GM12878 (cell line): ENCODE data around the gene TRIM47. TPM values are rescaled to one million over a fixed set of nuclear protein-coding genes. Genes with fewer than 3 reads are reported as not detected.
A peak's percentile ranks its signal among the peaks of the same experiment; 100 is the strongest.

Experiments
- ATAC-seq: fragments of 200-7000 bp; cut with Tn5 transposase; 3 replicates; pipeline ENCODE4 v1.9.1; 2020; ENCODE audit warnings: mild to moderate bottlenecking, moderate library complexity
- BruUV-seq: library from RNA; stranded (reverse); fragments of 400-500 nt; replicated peaks from 2 replicates; lab custom pipeline; 2021; lab: Mats Ljungman, UMichigan
- CTCF ChIA-PET: fragments of 300-600 bp; sonication (Branson Sonifier 250); formaldehyde crosslinking; extraction: SDS; loops from one replicate; lab custom pipeline; 2021; ENCODE audit warnings: inconsistent platforms; lab: Yijun Ruan, JAX
- POLR2A ChIA-PET: fragments of 350-600 bp; formaldehyde crosslinking; extraction: SDS; loops from one replicate; lab custom pipeline; 2021; ENCODE audit warnings: inconsistent platforms; lab: Charles Lee
- RAD21 ChIA-PET: fragments of 300-600 bp; sonication (Branson Sonifier 250); formaldehyde crosslinking; loops from one replicate; lab custom pipeline; 2023; ENCODE audit warnings: antibody characterized with exemption; ENCODE audit not compliant: unreplicated experiment; lab: Charles Lee
- SMC1A ChIA-PET: fragments of 300-600 bp; sonication (Branson Sonifier 250); formaldehyde crosslinking; loops from one replicate; lab custom pipeline; 2023; ENCODE audit not compliant: unreplicated experiment, uncharacterized antibody; lab: Charles Lee
- DNase-seq: peaks from one replicate; pipeline ENCODE4 v3.0.0-alpha.2; 2011; ENCODE audit warnings: low read depth, low spot score
- FAIRE-seq: peaks from 3 replicates; lab custom pipeline; 2011; peaks lifted over from hg19 to GRCh38; lab: Jason Lieb, UNC
- H2AFZ ChIP-seq: 2 replicates; pipeline ENCODE4 v1.6.0; 2011; ENCODE audit warnings: low read depth, low read length, control low read depth; ENCODE audit not compliant: control insufficient read depth
- H3K27ac ChIP-seq: 2 replicates; pipeline ENCODE4 v1.5.1; 2011; ENCODE audit warnings: control low read depth; ENCODE audit not compliant: control insufficient read depth, insufficient read depth
- H3K27me3 ChIP-seq, 2 experiments: replicated peaks in 1 of 2; 2 replicates each; pipeline versions ENCODE4 v1.6.0 to v1.6.1; 2011; ENCODE audit warnings: low read length in 1 of 2; ENCODE audit not compliant: control insufficient read depth in 2 of 2, insufficient read depth in 2 of 2
- H3K36me3 ChIP-seq, 2 experiments: 2 replicates each; pipeline ENCODE4 v1.5.1; 2011; ENCODE audit warnings: low read length in 1 of 2; ENCODE audit not compliant: control insufficient read depth in 2 of 2, insufficient read depth in 2 of 2
- H3K4me1 ChIP-seq: 2 replicates; pipeline ENCODE4 v1.6.1; 2011; ENCODE audit warnings: mild to moderate bottlenecking, low read length, moderate library complexity, mixed read lengths; ENCODE audit not compliant: control insufficient read depth, insufficient read depth
- H3K4me2 ChIP-seq: 2 replicates; pipeline ENCODE4 v1.6.0; 2011; ENCODE audit warnings: control low read depth; ENCODE audit not compliant: control insufficient read depth, insufficient read depth
- H3K4me3 ChIP-seq: fragments of 200-600 bp; sonication (generic); 2 replicates; pipeline ENCODE4 v1.5.1; 2016
- H3K79me2 ChIP-seq: 2 replicates; pipeline ENCODE4 v1.6.0; 2011; ENCODE audit warnings: low read length; ENCODE audit not compliant: control insufficient read depth, insufficient read depth
- H3K9ac ChIP-seq: 2 replicates; pipeline ENCODE4 v1.8.0; 2011; ENCODE audit warnings: low read length, control low read depth, mixed read lengths; ENCODE audit not compliant: control insufficient read depth, insufficient read depth
- H3K9me3 ChIP-seq: replicated peaks from 3 replicates; pipeline ENCODE4 v1.5.1; 2011; ENCODE audit warnings: mild to moderate bottlenecking, low read length; ENCODE audit not compliant: control insufficient read depth, insufficient read depth
- H4K20me1 ChIP-seq: 2 replicates; pipeline ENCODE4 v1.6.0; 2011; ENCODE audit not compliant: control insufficient read depth, insufficient read depth
- CBX3 ChIP-seq: fragments of 200-600 bp; sonication (generic); IDR thresholded peaks from 2 replicates; pipeline ENCODE4 v1.6.1; 2016; ENCODE audit warnings: low read depth, borderline replicate concordance
- CEBPZ ChIP-seq: fragments of 150-350 bp; IDR thresholded peaks from 2 replicates; pipeline ENCODE4 v1.6.1; 2016; ENCODE audit warnings: low read depth, low read length
- CTCF ChIP-seq, 3 experiments: IDR thresholded peaks in 2 of 3; conservative IDR thresholded peaks in 1 of 3; 2 replicates each; pipeline ENCODE4 v1.5.1; 2011; ENCODE audit warnings: low read depth in 3 of 3, low read length in 3 of 3, mild to moderate bottlenecking in 3 of 3, control low read depth in 2 of 3, moderate library complexity in 2 of 3, inconsistent platforms in 1 of 3, mixed read lengths in 1 of 3; ENCODE audit not compliant: control insufficient read depth in 2 of 3, insufficient read depth in 1 of 3; ENCODE audit errors: extremely low read depth in 1 of 3
- CUX1 ChIP-seq: IDR thresholded peaks from 2 replicates; pipeline ENCODE4 v1.6.1; 2012; ENCODE audit warnings: improper control_type of control experiment, low read depth, low read length; ENCODE audit not compliant: insufficient replicate concordance
- EED ChIP-seq: sonication (generic); IDR thresholded peaks from 2 replicates; pipeline ENCODE4 v1.6.1; 2016; ENCODE audit warnings: antibody characterized with exemption, low read depth
- ESRRA ChIP-seq: IDR thresholded peaks from 2 replicates; pipeline ENCODE4 v1.6.1; 2012; ENCODE audit warnings: mild to moderate bottlenecking, low read length, improper control_type of control experiment
- IKZF1 ChIP-seq: fragments of 450-650 bp; conservative IDR thresholded peaks from 2 replicates; pipeline ENCODE4 v1.6.1; 2017; ENCODE audit warnings: antibody characterized with exemption, mild to moderate bottlenecking
- JUND ChIP-seq: IDR thresholded peaks from 2 replicates; pipeline ENCODE4 v1.6.1; 2012; ENCODE audit warnings: low read depth, mild to moderate bottlenecking, low read length, improper control_type of control experiment, moderate library complexity
- SMAD5 ChIP-seq: IDR thresholded peaks from 2 replicates; pipeline ENCODE4 v1.6.1; 2016; ENCODE audit warnings: antibody characterized with exemption, low read depth
- SREBF1 ChIP-seq: IDR thresholded peaks from 2 replicates; pipeline ENCODE4 v1.6.1; 2012; ENCODE audit warnings: mild to moderate bottlenecking, low read length
- ZNF274 ChIP-seq: IDR thresholded peaks from one replicate; pipeline ENCODE4 v1.8.0; 2011; ENCODE audit not compliant: insufficient read length, insufficient read depth
- WGBS: methylation state at CpG from one replicate; pipeline ENCODE4 v1.1.6; 2016; ENCODE audit warnings: low lambda C conversion rate; ENCODE audit not compliant: insufficient replicate concordance, insufficient coverage; ENCODE audit errors: missing lambda C conversion rate; 5-methylcytosine and 5-hydroxymethylcytosine counted together
- in situ Hi-C: fragments of 300-500 bp; cut with MboI; formaldehyde crosslinking; loops from 9 replicates; pipeline ENCODE4 v1.14.3; 2018; ENCODE audit warnings: mixed read lengths
- intact Hi-C: fragments of 100-400 bp; cut with micrococcal nuclease; formaldehyde crosslinking; loops from one replicate; pipeline ENCODE4 v1.14.2; 2022; ENCODE audit not compliant: unreplicated experiment
- polyA plus RNA-seq, 11 experiments: library from polyadenylated mRNA; depleted of rRNA in 4 of 11; unstranded in 6 of 11; stranded (reverse) in 5 of 11; fragments of >200 nt; fragmentation: Nextera tagmentation in 4 of 11; fragmentation: Illumina TruSeq in 1 of 11; extraction: Ambion mirVana in 4 of 11; extraction: Trizol in 1 of 11; gene quantifications; 1 replicate in 1 of 11; 2 replicates in 10 of 11; pipeline versions ENCODE4 v1.2.1 to v1.2.3, GENCODE V29; 2011 to 2016; ENCODE audit warnings: inconsistent platforms in 2 of 11, missing spikeins in 2 of 11, low read depth in 1 of 11
- total RNA-seq, 4 experiments: library from RNA; depleted of rRNA in 3 of 4; stranded (reverse); fragments of >200 nt in 3 of 4; fragmentation: Illumina TruSeq in 1 of 4; extraction: Trizol in 1 of 4; gene quantifications; 2 replicates each; pipeline versions ENCODE4 v1.2.1 to v1.2.3, GENCODE V29; 2013 to 2021

Gene TRIM47
- total and polyA plus RNA-seq, 10 of the 15 experiments (the other 5 are each of a cell fraction or from before 2014, with no cell fraction given) = 0.35 to 9.7 (median 5.3) TPM

- no peaks in the 10 kb centered on the region for H4K20me1 ChIP-seq
- H3K4me1 ChIP-seq = peaks cover 25% of the 10 kb centered on the region
- no peak for DNase-seq
- FAIRE-seq = no peak
- 5% methylated on average over 29 of the region's 41 CpGs for WGBS
- H3K79me2 ChIP-seq = no peaks in the 10 kb centered on the region
- H3K4me3 ChIP-seq = peak overlapping the region; percentile 39; the same call in 1 of the 2 replicates
- peak overlapping the region; percentile 61 for H2AFZ ChIP-seq
- peak; percentile 59 for ATAC-seq
- BruUV-seq = no TSS peak
- peak overlapping the region; percentile 24; the same call in 1 of the 2 replicates for H3K9ac ChIP-seq
- H3K27ac ChIP-seq = no peak overlapping the region
- H3K4me2 ChIP-seq = peak overlapping the region; percentile 92
- no peaks in the 10 kb centered on the region for H3K9me3 ChIP-seq
- SMC1A ChIA-PET = interaction anchor here (0.5 to 1.9 kb wide), 5 partner anchors 18 to 278 kb away, joined by 3 to 8 read pairs (median 3); partner anchors contain the start of genes GALK1 and WBP2
- RAD21 ChIA-PET = interaction anchor here (1.6 to 2.4 kb wide), 3 partner anchors 18 to 31 kb away, joined by 5 to 16 read pairs (median 11); partner anchors contain the start of gene WBP2
- POLR2A ChIA-PET = interaction anchor here (0.6 to 3.7 kb wide), 7 partner anchors 12 to 112 kb away, joined by 3 to 27 read pairs (median 3); partner anchors contain the start of gene GALK1
- H3K27me3 ChIP-seq = peaks cover 2% of the 10 kb centered on the region in 2 experiments
- CTCF ChIA-PET = interaction anchor here (0.6 to 7.9 kb wide), 15 partner anchors 10 to 603 kb away, joined by 3 to 81 read pairs (median 4); partner anchors contain the start of genes GALK1, TRIM65 and WBP2
- in situ Hi-C loops = no loop called here
- H3K36me3 ChIP-seq = no peaks in the 10 kb centered on the region
- intact Hi-C loops = no loop called here
- no peak for TF ChIP-seq CBX3
- peak; percentile 76 for TF ChIP-seq IKZF1
- no peak for TF ChIP-seq CUX1
- peak; percentile 41; the same call in 1 of the 2 replicates for TF ChIP-seq EED
- TF ChIP-seq ESRRA = no peak
- TF ChIP-seq CEBPZ = no peak
- no peak for TF ChIP-seq ZNF274
- TF ChIP-seq SMAD5 = no peak
- peak in 1 of 3 experiments; percentile 40; a peak in 1 of 6 replicates for TF ChIP-seq CTCF (IDR thresholded peaks at IDR 0.05 in 2 of 3, conservative IDR thresholded peaks at IDR 0.05 in 1 of 3; ENCODE audit: control insufficient read depth in 2 of 3, extremely low read depth in 1 of 3, insufficient read depth in 1 of 3, low read depth in 3 of 3, low read length in 3 of 3)
- no peak for TF ChIP-seq SREBF1
- TF ChIP-seq JUND = no peak
These were observed 1.2 kb downstream of the TRIM47 start for GRCh38 chr17:75876938-75877751.
